Measurements from ENCODE around the gene RBM23. TPM values are rescaled to one million over a fixed set of nuclear protein-coding genes. Genes with fewer than 3 reads are reported as not detected.
"Not testable (repeated sequence)": the region's sequence is repeated elsewhere in the genome, so short reads cannot be mapped to it uniquely, and the experiment has no call there.

RBM23 gene
- total RNA-seq, 1 donor from 2014 or later = 170 TPM

- TF ChIP-seq EZH2 (IDR thresholded peaks at IDR 0.05) (no peak), EZH2phosphoT487 (IDR thresholded peaks at IDR 0.05) (no peak), CTCF (IDR thresholded peaks at IDR 0.05) (no peak)
- H3K4me3 ChIP-seq = no peak overlapping the region
- H3K27me3 Mint-ChIP-seq (ENCODE audit: insufficient read depth, low read depth) = peaks cover 6% of the 10 kb centered on the region
Measured at GRCh38 chr14:22915886-22916521, 2.9 kb downstream of the RBM23 start.

GRCh38 chr14:22914836-22915235 is 4.1 kb downstream of the RBM23 start:
- peaks cover 20% of the 10 kb centered on the region for H4K20me1 ChIP-seq (ENCODE audit: low read depth)
- H3K27ac ChIP-seq; H3K27me3 ChIP-seq; DNase-seq (ENCODE audit: low spot score); H3K4me1 ChIP-seq; H3K9me3 ChIP-seq (ENCODE audit: low read depth); H3K9ac ChIP-seq; H3K4me3 Mint-ChIP-seq; H3K27me3 Mint-ChIP-seq (ENCODE audit: insufficient read depth, low read depth); H3K4me2 ChIP-seq; H3K36me3 ChIP-seq; H3K9me3 Mint-ChIP-seq; H3K4me3 ChIP-seq; H3K27ac Mint-ChIP-seq; H2AFZ ChIP-seq (replicated peaks): not testable (repeated sequence)
- H3F3A ChIP-seq (ENCODE audit: low read depth) = peaks cover 13% of the 10 kb centered on the region
- Mint-ChIP-seq H3K4me1 (peaks cover 22% of the 10 kb centered on the region), H3K36me3 (peaks cover 28% of the 10 kb centered on the region)
- H3K79me2 ChIP-seq (ENCODE audit: low read depth) = peaks cover 83% of the 10 kb centered on the region

More at GRCh38 chr14:22915886-22916521, 2.9 kb downstream of the RBM23 start:
- Histone ChIP-seq H2AFZ (replicated peaks) (no peak overlapping the region), H3K79me2 (ENCODE audit: low read depth) (peaks cover 77% of the 10 kb centered on the region), H3K36me3 (no peaks in the 10 kb centered on the region), H3K9me3 (ENCODE audit: low read depth) (no peaks in the 10 kb centered on the region), H3K27me3 (no peaks in the 10 kb centered on the region), H3K9ac (no peak overlapping the region), H3K4me1 (peaks cover 10% of the 10 kb centered on the region), H3K4me2 (no peak overlapping the region), H3F3A (ENCODE audit: low read depth) (peaks cover 25% of the 10 kb centered on the region), H4K20me1 (ENCODE audit: low read depth) (peaks cover 18% of the 10 kb centered on the region), H3K27ac (no peak overlapping the region)
- Mint-ChIP-seq H3K9me3 (no peaks in the 10 kb centered on the region), H3K4me3 (no peak overlapping the region), H3K36me3 (peaks cover 34% of the 10 kb centered on the region), H3K27ac (no peak overlapping the region), H3K4me1 (peaks cover 24% of the 10 kb centered on the region)
- DNase-seq (ENCODE audit: low spot score) = no peak

- H3K79me2 ChIP-seq (ENCODE audit: low read depth) = peaks cover 55% of the 10 kb centered on the region
- no peak for DNase-seq (ENCODE audit: low spot score)
Measured at GRCh38 chr14:22910916-22911315, 8.0 kb downstream of the RBM23 start.

More at GRCh38 chr14:22910916-22911315, 8.0 kb downstream of the RBM23 start:
- H4K20me1 ChIP-seq (ENCODE audit: low read depth) = peaks cover 20% of the 10 kb centered on the region
- H3K9me3 ChIP-seq (ENCODE audit: low read depth) = no peaks in the 10 kb centered on the region
- no peaks in the 10 kb centered on the region for H3K27me3 ChIP-seq
- H3F3A ChIP-seq (ENCODE audit: low read depth) = peaks cover 4% of the 10 kb centered on the region
- H3K4me1 ChIP-seq = no peaks in the 10 kb centered on the region
- TF ChIP-seq CTCF (IDR thresholded peaks at IDR 0.05) (no peak), EZH2phosphoT487 (IDR thresholded peaks at IDR 0.05) (no peak), EZH2 (IDR thresholded peaks at IDR 0.05) (no peak)
- H2AFZ ChIP-seq (replicated peaks) = no peak overlapping the region
- peaks cover 4% of the 10 kb centered on the region for H3K36me3 ChIP-seq
- Mint-ChIP-seq H3K4me3 (no peak overlapping the region), H3K4me1 (peaks cover 4% of the 10 kb centered on the region), H3K36me3 (peaks cover 37% of the 10 kb centered on the region), H3K27me3 (ENCODE audit: insufficient read depth, low read depth) (no peaks in the 10 kb centered on the region), H3K9me3 (no peaks in the 10 kb centered on the region), H3K27ac (no peak overlapping the region)
- H3K4me2 ChIP-seq = no peak overlapping the region
- no peak overlapping the region for H3K27ac ChIP-seq
- H3K4me3 ChIP-seq = no peak overlapping the region
- H3K9ac ChIP-seq = no peak overlapping the region
